NCI-H69 (cell line): Measurements from ENCODE around the gene ANTXRL.
"Not testable (repeated sequence)": the region's sequence is repeated elsewhere in the genome, so short reads cannot be mapped to it uniquely, and the experiment has no call there.

Experiments
- DNase-seq: peaks from one replicate; lab custom pipeline; 2025; lab: John Stamatoyannopoulos, UW

ANTXRL gene

GRCh38 chr10:46273506-46274477, 13.0 kb upstream of the ANTXRL start:
- DNase-seq, result no peak

GRCh38 chr10:46277840-46278239, 9.0 kb upstream of the ANTXRL start:
- no peak for DNase-seq

- not testable (repeated sequence) for DNase-seq
These were observed 4.4 kb upstream of the ANTXRL start for GRCh38 chr10:46282421-46282831.

GRCh38 chr10:46282842-46283574, 3.8 kb upstream of the ANTXRL start:
- peak; percentile 69 for DNase-seq

- DNase-seq, result peak; percentile 2
These were observed 3.1 kb upstream of the ANTXRL start for GRCh38 chr10:46283580-46284285.

- peak; percentile 74 for DNase-seq
These were observed 2.2 kb upstream of the ANTXRL start for GRCh38 chr10:46284286-46285229.

GRCh38 chr10:46285300-46285699, 1.5 kb upstream of the ANTXRL start:
- no peak for DNase-seq

- no peak for DNase-seq
These were observed 704 bp upstream of the ANTXRL start for GRCh38 chr10:46285966-46286620.

- no peak for DNase-seq
These were observed 1.2 kb downstream of the ANTXRL start for GRCh38 chr10:46287846-46288477.

- no peak for DNase-seq
These were observed 1.9 kb downstream of the ANTXRL start for GRCh38 chr10:46288601-46289206.

- DNase-seq, result no peak
These were observed 2.5 kb downstream of the ANTXRL start for GRCh38 chr10:46289209-46289810.

GRCh38 chr10:46290101-46290886, 3.5 kb downstream of the ANTXRL start:
- DNase-seq, result no peak

GRCh38 chr10:46291817-46292572, 5.2 kb downstream of the ANTXRL start:
- DNase-seq, result peak; percentile 24

GRCh38 chr10:46292573-46293023, 5.8 kb downstream of the ANTXRL start:
- no peak for DNase-seq

GRCh38 chr10:46293228-46293627, 6.4 kb downstream of the ANTXRL start:
- DNase-seq, result no peak

GRCh38 chr10:46293832-46294640, 7.2 kb downstream of the ANTXRL start:
- no peak for DNase-seq
